Non-pigmented ciliary epithelial cell (primary cell): ENCODE results near the gene FAM83B.
"Not testable (repeated sequence)": the region's sequence is repeated elsewhere in the genome, so short reads cannot be mapped to it uniquely, and the experiment has no call there.

Experiments
- DNase-seq: peaks from one replicate; pipeline ENCODE4 v3.0.0-alpha.2; 2010; ENCODE audit warnings: low read depth

The FAM83B gene

GRCh38 chr6:54861905-54862616, 15.5 kb downstream of the FAM83B start:
- no peak for DNase-seq

GRCh38 chr6:54864272-54864671, 17.7 kb downstream of the FAM83B start:
- DNase-seq = no peak

- DNase-seq = no peak
Measured at GRCh38 chr6:54865091-54865631, 18.6 kb downstream of the FAM83B start.

GRCh38 chr6:54868556-54868955, 22.0 kb downstream of the FAM83B start:
- no peak for DNase-seq

GRCh38 chr6:54873599-54873998, 27.0 kb downstream of the FAM83B start:
- DNase-seq = no peak

GRCh38 chr6:54874349-54875048, 27.9 kb downstream of the FAM83B start:
- DNase-seq = no peak

- DNase-seq = no peak
Measured at GRCh38 chr6:54875539-54875938, 29.0 kb downstream of the FAM83B start.

- DNase-seq = no peak
Measured at GRCh38 chr6:54876365-54876764, 29.8 kb downstream of the FAM83B start.

- DNase-seq = no peak
Measured at GRCh38 chr6:54876871-54877270, 30.3 kb downstream of the FAM83B start.

- DNase-seq = no peak
Measured at GRCh38 chr6:54877713-54878317, 31.2 kb downstream of the FAM83B start.

- no peak for DNase-seq
Measured at GRCh38 chr6:54878718-54879117, 32.1 kb downstream of the FAM83B start.

GRCh38 chr6:54879188-54879985, 32.8 kb downstream of the FAM83B start:
- no peak for DNase-seq

GRCh38 chr6:54881067-54881730, 34.6 kb downstream of the FAM83B start:
- no peak for DNase-seq

- not testable (repeated sequence) for DNase-seq
Measured at GRCh38 chr6:54881891-54882290, 35.3 kb downstream of the FAM83B start.

GRCh38 chr6:54886932-54887584, 40.5 kb downstream of the FAM83B start:
- no peak for DNase-seq

GRCh38 chr6:54891536-54891935, 45.0 kb downstream of the FAM83B start:
- no peak for DNase-seq

GRCh38 chr6:54892831-54893230, 46.3 kb downstream of the FAM83B start:
- peak; percentile 63 for DNase-seq

- DNase-seq = no peak
Measured at GRCh38 chr6:54893818-54894217, 47.2 kb downstream of the FAM83B start.

- DNase-seq = no peak
Measured at GRCh38 chr6:54896302-54896701, 49.7 kb downstream of the FAM83B start.

- DNase-seq = no peak
Measured at GRCh38 chr6:54897462-54898189, 51.1 kb downstream of the FAM83B start.
